Activated T-helper 2 cell treated with anti-CD3 and anti-CD28 coated beads, Interferon-gamma antibody, Interleukin-2, Interleukin-4, amounts not matched to agents 10 μg/mL and 5 μg/mL and 100 μg/mL, durations not matched to agents 14 hours and 24 hours and 36 hours (primary cell): ENCODE measurements around the gene NUB1. TPM values are rescaled to one million over a fixed set of nuclear protein-coding genes. Genes with fewer than 3 reads are reported as not detected.

ENCODE experiments used
- DNase-seq: peaks from one replicate; pipeline ENCODE4 v3.0.0; 2021; ENCODE audit warnings: low spot score
- H3K27ac Mint-ChIP-seq: one replicate; pipeline ENCODE4 v1.8.0; 2021; ENCODE audit warnings: mixed read lengths
- H3K27me3 Mint-ChIP-seq: one replicate; pipeline ENCODE4 v1.8.0; 2021; ENCODE audit warnings: low read depth, mixed read lengths
- H3K36me3 Mint-ChIP-seq: one replicate; pipeline ENCODE4 v1.8.0; 2021; ENCODE audit warnings: low read depth, mixed read lengths
- H3K4me1 Mint-ChIP-seq: one replicate; pipeline ENCODE4 v1.8.0; 2021; ENCODE audit warnings: low read depth, mixed read lengths
- H3K4me3 Mint-ChIP-seq: one replicate; pipeline ENCODE4 v1.8.0; 2021; ENCODE audit warnings: low read depth, mild to moderate bottlenecking, moderate library complexity, mixed read lengths
- H3K9me3 Mint-ChIP-seq: one replicate; pipeline ENCODE4 v1.8.0; 2021; ENCODE audit warnings: mixed read lengths
- intact Hi-C: fragments of 100-400 bp; cut with micrococcal nuclease; formaldehyde crosslinking; loops from one replicate; pipeline ENCODE4 v1.15.1; 2023
- total RNA-seq: library from RNA; stranded (reverse); gene quantifications from 2 replicates; pipeline ENCODE4 v1.2.3, GENCODE V29; 2022

Gene NUB1
- total RNA-seq, 1 donor from 2014 or later, result 57.0 TPM

- peaks cover 4% of the 10 kb centered on the region for H3K4me1 Mint-ChIP-seq
- no peak overlapping the region for H3K27ac Mint-ChIP-seq
- H3K9me3 Mint-ChIP-seq, result no peaks in the 10 kb centered on the region
- H3K36me3 Mint-ChIP-seq, result peaks cover 11% of the 10 kb centered on the region
- no peak for DNase-seq
- intact Hi-C loops, result no loop called here
- H3K27me3 Mint-ChIP-seq, result peaks cover 13% of the 10 kb centered on the region
- no peak overlapping the region for H3K4me3 Mint-ChIP-seq
These were observed 36.4 kb downstream of the NUB1 start for GRCh38 chr7:151378011-151378410.

DNA sequence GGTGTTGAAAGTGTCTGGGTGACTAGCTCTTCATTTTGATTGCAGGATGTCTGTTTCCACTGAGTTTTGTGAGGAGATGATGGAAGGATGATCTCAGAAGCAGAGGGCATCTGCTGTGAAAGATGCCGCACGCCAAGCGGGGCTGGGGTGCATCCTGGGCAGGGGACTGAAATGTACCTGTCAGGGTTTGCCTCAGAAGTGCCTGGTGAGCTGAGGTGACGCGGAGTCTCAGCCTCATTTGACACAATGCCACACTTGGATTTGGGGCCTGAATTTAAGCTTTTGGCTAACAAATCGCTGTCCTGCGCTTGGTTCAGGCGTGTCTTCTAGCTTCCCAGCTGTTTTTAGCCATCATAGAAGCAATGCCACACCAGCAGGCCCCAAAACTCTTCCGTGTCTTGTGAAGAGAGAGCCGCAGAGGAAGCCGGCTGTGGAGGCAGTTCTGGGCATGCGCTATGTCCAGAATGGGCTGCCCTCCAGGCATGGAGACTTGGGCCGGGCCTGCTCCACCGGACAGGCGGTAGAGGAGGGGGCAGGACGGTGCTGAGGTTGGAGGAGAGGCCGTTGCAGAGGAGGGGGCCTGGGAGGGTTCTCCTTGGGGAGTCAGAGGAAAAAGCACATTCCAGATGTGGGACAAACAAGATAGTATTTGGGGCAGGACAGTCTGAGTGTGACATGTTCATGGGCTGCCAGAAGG is 37.0 kb downstream of the NUB1 start:
- intact Hi-C loops, result no loop called here
- Mint-ChIP-seq H3K27ac (no peak overlapping the region), H3K4me1 (peaks cover 4% of the 10 kb centered on the region), H3K9me3 (no peaks in the 10 kb centered on the region), H3K4me3 (no peak overlapping the region), H3K27me3 (peaks cover 17% of the 10 kb centered on the region), H3K36me3 (peaks cover 11% of the 10 kb centered on the region)
- DNase-seq, result no peak

- DNase-seq, result no peak
- no peaks in the 10 kb centered on the region for H3K9me3 Mint-ChIP-seq
- peaks cover 22% of the 10 kb centered on the region for H3K27me3 Mint-ChIP-seq
- peaks cover 11% of the 10 kb centered on the region for H3K36me3 Mint-ChIP-seq
- H3K27ac Mint-ChIP-seq, result no peak overlapping the region
- intact Hi-C loops, result no loop called here
- H3K4me3 Mint-ChIP-seq, result no peak overlapping the region
- peaks cover 4% of the 10 kb centered on the region for H3K4me1 Mint-ChIP-seq
These were observed 37.5 kb downstream of the NUB1 start for GRCh38 chr7:151379193-151379520.

DNA sequence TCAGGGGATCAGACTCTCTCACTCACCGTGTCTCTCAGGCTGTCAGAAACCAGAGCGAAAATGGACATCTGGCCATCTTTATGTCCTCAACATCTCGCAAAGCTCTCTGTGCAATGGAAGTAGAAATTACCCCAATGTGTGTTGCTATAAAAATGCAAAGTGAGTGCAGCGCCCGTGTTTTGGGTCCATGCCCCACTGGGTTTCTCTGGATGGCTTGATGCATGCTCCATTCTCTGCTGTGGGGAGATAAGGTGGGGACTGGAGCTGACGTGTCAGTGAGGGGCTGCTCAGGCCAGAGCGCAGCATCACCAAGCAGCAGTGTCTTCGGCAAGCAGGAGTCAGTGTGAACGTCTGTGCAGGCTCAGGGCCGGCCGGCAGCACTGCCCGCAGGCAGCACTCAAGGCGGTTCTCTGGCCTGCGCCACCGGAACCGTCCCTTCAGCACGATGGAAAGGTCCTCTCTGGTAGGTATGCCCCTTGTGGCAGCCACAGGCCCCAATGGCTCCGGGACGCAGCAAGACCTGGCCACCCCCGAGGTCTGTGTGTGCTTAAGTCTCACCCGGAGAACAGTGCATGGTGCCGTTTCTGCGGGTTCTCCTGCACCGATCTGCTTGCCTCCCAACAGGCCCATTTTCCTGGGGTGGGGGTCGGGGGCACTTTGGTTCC is 38.1 kb downstream of the NUB1 start:
- intact Hi-C loops, result no loop called here
- Mint-ChIP-seq H3K4me3 (no peak overlapping the region), H3K27me3 (peaks cover 27% of the 10 kb centered on the region), H3K27ac (no peak overlapping the region), H3K9me3 (no peaks in the 10 kb centered on the region), H3K4me1 (peaks cover 4% of the 10 kb centered on the region), H3K36me3 (peaks cover 11% of the 10 kb centered on the region)
- no peak for DNase-seq

GRCh38 chr7:151380199-151381097 is 38.8 kb downstream of the NUB1 start:
- intact Hi-C loops, result no loop called here
- Mint-ChIP-seq H3K4me3 (no peak overlapping the region), H3K36me3 (peaks cover 11% of the 10 kb centered on the region), H3K9me3 (no peaks in the 10 kb centered on the region), H3K27me3 (peaks cover 31% of the 10 kb centered on the region), H3K4me1 (peaks cover 4% of the 10 kb centered on the region), H3K27ac (no peak overlapping the region)
- DNase-seq, result no peak

- peaks cover 4% of the 10 kb centered on the region for H3K4me1 Mint-ChIP-seq
- intact Hi-C loops, result no loop called here
- peaks cover 32% of the 10 kb centered on the region for H3K27me3 Mint-ChIP-seq
- H3K36me3 Mint-ChIP-seq, result peaks cover 11% of the 10 kb centered on the region
- no peak overlapping the region for H3K27ac Mint-ChIP-seq
- no peak for DNase-seq
- no peak overlapping the region for H3K4me3 Mint-ChIP-seq
- H3K9me3 Mint-ChIP-seq, result no peaks in the 10 kb centered on the region
These were observed 39.4 kb downstream of the NUB1 start for GRCh38 chr7:151381098-151381347.

DNA sequence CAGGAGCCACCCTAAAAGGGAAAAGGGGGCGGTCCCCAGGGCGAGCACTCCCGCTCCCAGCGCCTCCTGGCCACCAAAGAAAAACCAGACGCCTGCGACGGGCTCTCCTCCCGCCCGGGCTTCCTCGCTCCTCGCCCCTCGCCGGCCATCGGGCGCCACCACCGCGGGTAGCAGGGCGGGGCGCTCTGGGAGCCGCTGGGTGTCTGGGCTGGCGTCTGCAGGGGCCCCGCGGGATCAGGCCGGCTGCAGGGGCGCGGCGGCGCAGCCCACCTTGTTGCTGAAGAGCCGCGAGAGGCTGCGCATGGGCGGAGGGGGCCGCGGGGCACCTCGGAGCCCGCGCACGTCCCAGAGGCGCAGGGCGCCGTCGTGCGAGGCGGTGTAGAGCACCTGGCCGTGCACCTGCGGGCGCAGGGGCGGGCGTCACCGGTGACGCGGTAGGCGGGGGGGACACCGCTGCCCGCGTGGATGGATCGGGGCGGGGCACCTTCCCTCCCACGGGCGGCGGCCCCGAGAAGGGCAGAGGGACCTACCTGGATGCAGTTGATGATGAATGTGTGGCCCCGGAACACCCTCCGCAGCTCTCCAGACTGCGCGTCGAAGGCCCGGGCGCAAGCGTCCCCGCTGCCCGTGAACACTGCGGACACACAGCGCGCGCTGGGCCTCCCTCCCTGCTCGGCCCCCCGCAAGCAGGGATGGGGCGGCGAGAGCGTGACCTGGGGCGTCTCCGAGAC is 39.9 kb downstream of the NUB1 start:
- Mint-ChIP-seq H3K9me3 (no peaks in the 10 kb centered on the region), H3K4me1 (peaks cover 4% of the 10 kb centered on the region), H3K27ac (no peak overlapping the region), H3K4me3 (no peak overlapping the region), H3K36me3 (peaks cover 11% of the 10 kb centered on the region), H3K27me3 (peaks cover 34% of the 10 kb centered on the region)
- DNase-seq, result no peak
- intact Hi-C loops, result no loop called here

DNA sequence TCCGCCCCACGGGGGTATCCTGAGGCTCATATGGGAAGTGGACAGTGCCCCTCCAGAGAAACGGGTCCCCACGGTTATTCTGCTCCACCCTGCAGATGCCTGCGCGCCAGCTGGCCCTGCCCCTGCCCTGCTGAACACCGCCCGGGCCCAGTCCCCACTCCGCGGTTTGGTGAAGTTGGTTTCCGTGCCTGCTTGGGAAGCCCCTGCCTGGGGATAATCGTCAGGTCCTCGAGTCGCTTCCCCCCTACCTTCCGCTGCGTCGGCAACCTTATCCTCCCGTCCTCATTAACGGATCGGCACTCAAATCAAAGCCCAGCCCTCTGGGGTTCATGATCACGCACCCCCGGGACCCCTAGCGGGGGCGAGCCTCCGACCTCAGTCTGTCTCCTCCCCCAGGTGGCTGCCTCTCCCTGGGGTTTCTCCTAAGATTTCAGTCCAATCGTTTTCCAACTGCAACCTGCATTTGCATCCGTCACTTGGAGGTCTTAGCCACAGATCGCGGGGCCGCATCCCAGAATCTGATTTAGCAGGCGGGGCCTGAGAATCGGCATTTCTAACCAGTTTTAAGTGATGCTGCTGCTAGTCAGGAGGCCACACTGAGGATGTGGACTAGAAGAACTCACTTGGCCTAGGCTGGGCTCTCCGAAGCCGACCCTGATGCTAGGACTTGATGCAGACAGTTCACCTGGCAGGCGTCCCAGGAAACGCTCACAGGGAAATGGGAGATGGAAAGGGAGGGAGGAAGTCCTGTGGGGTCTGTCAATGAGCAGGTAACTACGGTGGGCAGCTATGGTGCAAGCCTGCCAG is 40.7 kb downstream of the NUB1 start:
- intact Hi-C loops, result no loop called here
- Mint-ChIP-seq H3K36me3 (peaks cover 11% of the 10 kb centered on the region), H3K9me3 (no peaks in the 10 kb centered on the region), H3K27ac (no peak overlapping the region), H3K4me3 (peak overlapping the region; percentile 38), H3K4me1 (peaks cover 4% of the 10 kb centered on the region), H3K27me3 (peaks cover 34% of the 10 kb centered on the region)
- DNase-seq, result no peak

DNA sequence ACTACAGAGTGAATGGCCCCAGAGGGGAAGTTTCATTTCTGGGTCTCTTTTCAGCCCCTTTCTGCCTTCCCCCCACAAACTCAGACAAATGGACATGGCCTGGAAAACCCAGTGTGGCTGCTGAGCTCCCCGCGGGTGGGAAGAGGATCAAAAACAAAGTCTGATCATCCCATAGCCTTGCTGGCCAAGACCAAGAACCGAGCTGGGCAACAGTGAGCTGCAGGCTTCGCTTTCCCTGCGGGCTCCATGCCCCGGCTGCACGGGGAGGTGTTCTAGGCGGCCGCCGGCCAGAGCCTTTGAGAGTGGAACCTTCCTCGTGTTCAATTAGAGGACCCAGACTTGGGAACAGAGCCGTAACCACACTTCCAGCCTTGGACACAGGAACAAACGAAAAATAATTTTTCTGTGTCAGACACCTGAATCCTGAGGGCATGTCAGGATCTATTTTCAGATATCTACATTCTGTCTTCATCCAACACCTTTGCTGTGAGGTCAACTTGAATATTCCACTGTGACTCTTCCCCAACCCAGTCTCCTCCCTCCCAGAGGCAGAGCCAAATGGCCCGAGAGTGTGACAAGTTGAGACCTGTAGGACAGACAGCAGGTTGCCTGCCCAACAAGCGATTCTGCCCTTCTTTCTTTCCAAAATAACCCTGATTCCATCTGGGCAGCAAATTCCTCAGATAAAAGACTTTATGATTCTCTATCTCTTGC is 42.2 kb downstream of the NUB1 start:
- Mint-ChIP-seq H3K27me3 (peaks cover 34% of the 10 kb centered on the region), H3K4me3 (no peak overlapping the region), H3K27ac (no peak overlapping the region), H3K9me3 (no peaks in the 10 kb centered on the region), H3K36me3 (no peaks in the 10 kb centered on the region), H3K4me1 (peaks cover 4% of the 10 kb centered on the region)
- no peak for DNase-seq
- intact Hi-C loops, result no loop called here

GRCh38 chr7:151384352-151384697 is 42.7 kb downstream of the NUB1 start:
- Mint-ChIP-seq H3K4me3 (no peak overlapping the region), H3K27ac (no peak overlapping the region), H3K27me3 (peaks cover 34% of the 10 kb centered on the region), H3K4me1 (peaks cover 4% of the 10 kb centered on the region), H3K9me3 (no peaks in the 10 kb centered on the region), H3K36me3 (no peaks in the 10 kb centered on the region)
- no peak for DNase-seq
- intact Hi-C loops, result no loop called here

DNA sequence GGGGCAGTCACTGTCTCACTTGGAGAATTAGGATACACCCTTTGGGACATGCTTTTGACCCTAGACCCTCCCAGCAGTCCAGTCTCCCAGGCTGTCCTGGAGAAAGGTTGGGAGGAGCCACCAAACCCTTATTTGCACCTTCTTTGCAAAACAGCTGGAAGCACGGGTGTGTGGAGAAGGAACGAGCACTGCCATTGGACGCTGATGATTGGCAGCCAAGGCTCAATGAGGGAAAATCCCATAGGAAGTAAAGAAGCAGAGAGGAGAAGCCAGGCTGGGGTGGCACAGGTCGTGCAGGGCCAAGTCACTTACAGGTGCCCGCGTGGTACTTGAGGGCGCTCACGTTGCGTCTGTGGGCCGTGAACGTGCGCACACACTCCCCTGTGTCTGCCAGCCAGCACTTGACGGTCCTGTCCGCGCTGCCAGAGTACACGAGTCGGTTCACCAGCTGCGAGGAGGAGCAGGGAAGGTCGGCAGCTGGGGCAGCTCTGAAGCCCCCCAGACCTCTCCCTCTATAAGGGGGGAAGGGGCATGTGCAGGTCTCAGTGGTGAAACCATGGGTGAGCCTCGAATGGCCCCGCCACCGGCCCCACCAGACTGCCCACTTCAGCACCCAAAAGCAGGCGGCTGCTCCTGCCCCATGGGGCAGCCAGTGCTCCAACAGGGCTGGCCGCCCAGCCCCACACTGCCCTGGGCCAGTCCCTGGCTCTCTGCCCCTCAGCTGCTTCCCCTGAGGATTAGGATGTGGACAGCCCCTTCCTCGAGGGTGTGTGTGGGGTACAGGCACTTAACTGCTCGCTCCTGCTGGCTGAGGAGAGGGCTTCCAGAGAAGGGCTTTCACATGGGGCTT is 43.4 kb downstream of the NUB1 start:
- no peak overlapping the region for H3K27ac Mint-ChIP-seq
- peaks cover 34% of the 10 kb centered on the region for H3K27me3 Mint-ChIP-seq
- H3K9me3 Mint-ChIP-seq, result no peaks in the 10 kb centered on the region
- H3K4me1 Mint-ChIP-seq, result peaks cover 4% of the 10 kb centered on the region
- no peak overlapping the region for H3K4me3 Mint-ChIP-seq
- H3K36me3 Mint-ChIP-seq, result no peaks in the 10 kb centered on the region
- intact Hi-C loops, result no loop called here
- DNase-seq, result no peak
